Activated T-helper 1 cell treated with anti-CD3 and anti-CD28 coated beads, Interleukin-12 subunit alpha, Interleukin-12 subunit beta, Interleukin-2, Interleukin-4 antibody, amounts not matched to agents 30 ng/mL and 10 ng/mL and 1 ng/mL, durations not matched to agents 14 hours and 24 hours and 36 hours (primary cell): ENCODE measurements around the gene TRIM45. TPM values are rescaled to one million over a fixed set of nuclear protein-coding genes. Genes with fewer than 3 reads are reported as not detected.

ENCODE experiments used
- DNase-seq: peaks from one replicate; pipeline ENCODE4 v3.0.0; 2021; ENCODE audit warnings: low spot score
- H3K27ac Mint-ChIP-seq: one replicate; pipeline ENCODE4 v1.8.0; 2021; ENCODE audit warnings: mild to moderate bottlenecking, mixed read lengths
- H3K27me3 Mint-ChIP-seq: one replicate; pipeline ENCODE4 v1.8.0; 2022; ENCODE audit warnings: mild to moderate bottlenecking, moderate library complexity, mixed read lengths; ENCODE audit not compliant: insufficient read depth
- H3K36me3 Mint-ChIP-seq: one replicate; pipeline ENCODE4 v1.8.0; 2021; ENCODE audit warnings: low read depth, mixed read lengths
- H3K4me1 Mint-ChIP-seq: one replicate; pipeline ENCODE4 v1.8.0; 2021; ENCODE audit warnings: low read depth, mixed read lengths
- H3K4me3 Mint-ChIP-seq: one replicate; pipeline ENCODE4 v1.8.0; 2021; ENCODE audit warnings: mild to moderate bottlenecking, moderate library complexity, mixed read lengths
- H3K9me3 Mint-ChIP-seq: one replicate; pipeline ENCODE4 v1.8.0; 2021; ENCODE audit warnings: mixed read lengths
- intact Hi-C: fragments of 100-400 bp; cut with micrococcal nuclease; formaldehyde crosslinking; loops from one replicate; pipeline ENCODE4 v1.15.1; 2024
- total RNA-seq: library from RNA; stranded (reverse); gene quantifications from 2 replicates; pipeline ENCODE4 v1.2.3, GENCODE V29; 2022

TRIM45 gene
- total RNA-seq, 1 donor from 2014 or later: 1.1 TPM

- Mint-ChIP-seq H3K4me1 (peaks cover 23% of the 10 kb centered on the region), H3K27ac (peak overlapping the region; percentile 29), H3K4me3 (no peak overlapping the region), H3K36me3 (peaks cover 65% of the 10 kb centered on the region), H3K27me3 (no peaks in the 10 kb centered on the region), H3K9me3 (no peaks in the 10 kb centered on the region)
- DNase-seq: no peak
- intact Hi-C loops: no loop called here
Observed at GRCh38 chr1:117092594-117092993, 29.0 kb downstream of the TRIM45 start.

- no peak overlapping the region for H3K4me3 Mint-ChIP-seq
- H3K36me3 Mint-ChIP-seq: peaks cover 60% of the 10 kb centered on the region
- H3K9me3 Mint-ChIP-seq: no peaks in the 10 kb centered on the region
- DNase-seq: no peak
- no peaks in the 10 kb centered on the region for H3K27me3 Mint-ChIP-seq
- intact Hi-C loops: no loop called here
- no peak overlapping the region for H3K27ac Mint-ChIP-seq
- H3K4me1 Mint-ChIP-seq: peaks cover 23% of the 10 kb centered on the region
Observed at GRCh38 chr1:117089996-117090395, 31.6 kb downstream of the TRIM45 start.

- Mint-ChIP-seq H3K27me3 (no peaks in the 10 kb centered on the region), H3K9me3 (no peaks in the 10 kb centered on the region), H3K36me3 (peaks cover 55% of the 10 kb centered on the region), H3K4me1 (peaks cover 23% of the 10 kb centered on the region), H3K27ac (no peak overlapping the region), H3K4me3 (no peak overlapping the region)
- intact Hi-C loops: no loop called here
- DNase-seq: no peak
Observed at GRCh38 chr1:117087686-117088085, 33.9 kb downstream of the TRIM45 start.

- peaks cover 19% of the 10 kb centered on the region for H3K4me1 Mint-ChIP-seq
- no peak overlapping the region for H3K4me3 Mint-ChIP-seq
- intact Hi-C loops: loop anchor here (5.0 kb wide), 1 partner anchor 38 kb away; the partner anchor contains the start of gene TRIM45
- no peak overlapping the region for H3K27ac Mint-ChIP-seq
- no peaks in the 10 kb centered on the region for H3K9me3 Mint-ChIP-seq
- no peak for DNase-seq
- no peaks in the 10 kb centered on the region for H3K27me3 Mint-ChIP-seq
- peaks cover 53% of the 10 kb centered on the region for H3K36me3 Mint-ChIP-seq
Observed at GRCh38 chr1:117084231-117084630, 37.3 kb downstream of the TRIM45 start.

GRCh38 chr1:117079737-117080136, 41.8 kb downstream of the TRIM45 start:
- Mint-ChIP-seq H3K36me3 (peaks cover 69% of the 10 kb centered on the region), H3K27ac (no peak overlapping the region), H3K4me3 (no peak overlapping the region), H3K9me3 (no peaks in the 10 kb centered on the region), H3K4me1 (peaks cover 35% of the 10 kb centered on the region), H3K27me3 (no peaks in the 10 kb centered on the region)
- DNase-seq: no peak
- intact Hi-C loops: loop anchor here (5.0 kb wide), 2 partner anchors 43 to 583 kb away; partner anchors contain the start of gene TRIM45

GRCh38 chr1:117077267-117077666, 44.3 kb downstream of the TRIM45 start:
- Mint-ChIP-seq H3K9me3 (no peaks in the 10 kb centered on the region), H3K27me3 (no peaks in the 10 kb centered on the region), H3K27ac (peak overlapping the region; percentile 75), H3K4me3 (no peak overlapping the region), H3K4me1 (peaks cover 22% of the 10 kb centered on the region), H3K36me3 (peaks cover 64% of the 10 kb centered on the region)
- no peak for DNase-seq
- intact Hi-C loops: loop anchor here (1.0 to 5.0 kb wide), 3 partner anchors 17 to 585 kb away; partner anchors contain the start of gene TTF2

- Mint-ChIP-seq H3K27ac (peak overlapping the region; percentile 43), H3K27me3 (no peaks in the 10 kb centered on the region), H3K4me3 (no peak overlapping the region), H3K36me3 (peaks cover 64% of the 10 kb centered on the region), H3K9me3 (no peaks in the 10 kb centered on the region), H3K4me1 (peaks cover 27% of the 10 kb centered on the region)
- DNase-seq: no peak
- intact Hi-C loops: loop anchor here (1.0 to 5.0 kb wide), 3 partner anchors 16 to 586 kb away; partner anchors contain the start of gene TTF2
Observed at GRCh38 chr1:117076648-117077047, 44.9 kb downstream of the TRIM45 start.

- intact Hi-C loops: no loop called here
Observed at GRCh38 chr1:117070124-117070523, 51.4 kb downstream of the TRIM45 start.

GRCh38 chr1:117069220-117069844, 52.2 kb downstream of the TRIM45 start:
- intact Hi-C loops: loop anchor here (10.0 kb wide), 1 partner anchor 465 kb away; no protein-coding TSS in a partner anchor
- Mint-ChIP-seq H3K4me3 (no peak overlapping the region), H3K4me1 (peaks cover 47% of the 10 kb centered on the region), H3K36me3 (peaks cover 44% of the 10 kb centered on the region), H3K27me3 (peaks cover 2% of the 10 kb centered on the region), H3K27ac (peak overlapping the region; percentile 16), H3K9me3 (no peaks in the 10 kb centered on the region)
- no peak for DNase-seq

More at GRCh38 chr1:117070124-117070523, 51.4 kb downstream of the TRIM45 start:
- H3K4me3 Mint-ChIP-seq: no peak overlapping the region
- H3K9me3 Mint-ChIP-seq: no peaks in the 10 kb centered on the region
- H3K4me1 Mint-ChIP-seq: peaks cover 43% of the 10 kb centered on the region
- DNase-seq: no peak
- peaks cover 46% of the 10 kb centered on the region for H3K36me3 Mint-ChIP-seq
- no peak overlapping the region for H3K27ac Mint-ChIP-seq
- H3K27me3 Mint-ChIP-seq: peaks cover 2% of the 10 kb centered on the region

- peaks cover 53% of the 10 kb centered on the region for H3K4me1 Mint-ChIP-seq
Observed at GRCh38 chr1:117068580-117068979, 53.0 kb downstream of the TRIM45 start.

GRCh38 chr1:117067533-117068370, 53.8 kb downstream of the TRIM45 start:
- H3K9me3 Mint-ChIP-seq: no peaks in the 10 kb centered on the region
- no peak overlapping the region for H3K27ac Mint-ChIP-seq
- H3K4me1 Mint-ChIP-seq: peaks cover 57% of the 10 kb centered on the region
- DNase-seq: peak; percentile 15
- no peak overlapping the region for H3K4me3 Mint-ChIP-seq
- intact Hi-C loops: loop anchor here (1.0 to 10.0 kb wide), 3 partner anchors 27 to 467 kb away; no protein-coding TSS in a partner anchor
- H3K36me3 Mint-ChIP-seq: peaks cover 48% of the 10 kb centered on the region
- H3K27me3 Mint-ChIP-seq: peaks cover 2% of the 10 kb centered on the region

More at GRCh38 chr1:117068580-117068979, 53.0 kb downstream of the TRIM45 start:
- peaks cover 2% of the 10 kb centered on the region for H3K27me3 Mint-ChIP-seq
- DNase-seq: no peak
- intact Hi-C loops: loop anchor here (1.0 to 10.0 kb wide), 3 partner anchors 26 to 466 kb away; no protein-coding TSS in a partner anchor
- H3K36me3 Mint-ChIP-seq: peaks cover 47% of the 10 kb centered on the region
- H3K27ac Mint-ChIP-seq: no peak overlapping the region
- H3K9me3 Mint-ChIP-seq: no peaks in the 10 kb centered on the region
- H3K4me3 Mint-ChIP-seq: no peak overlapping the region

- Mint-ChIP-seq H3K4me1 (peaks cover 63% of the 10 kb centered on the region), H3K27me3 (peaks cover 2% of the 10 kb centered on the region), H3K9me3 (no peaks in the 10 kb centered on the region), H3K4me3 (no peak overlapping the region), H3K36me3 (peaks cover 51% of the 10 kb centered on the region), H3K27ac (no peak overlapping the region)
- intact Hi-C loops: loop anchor here (10.0 kb wide), 1 partner anchor 468 kb away; no protein-coding TSS in a partner anchor
- DNase-seq: no peak
Observed at GRCh38 chr1:117066367-117066766, 55.2 kb downstream of the TRIM45 start.
